ENCODE results near the gene FTO.

DNA sequence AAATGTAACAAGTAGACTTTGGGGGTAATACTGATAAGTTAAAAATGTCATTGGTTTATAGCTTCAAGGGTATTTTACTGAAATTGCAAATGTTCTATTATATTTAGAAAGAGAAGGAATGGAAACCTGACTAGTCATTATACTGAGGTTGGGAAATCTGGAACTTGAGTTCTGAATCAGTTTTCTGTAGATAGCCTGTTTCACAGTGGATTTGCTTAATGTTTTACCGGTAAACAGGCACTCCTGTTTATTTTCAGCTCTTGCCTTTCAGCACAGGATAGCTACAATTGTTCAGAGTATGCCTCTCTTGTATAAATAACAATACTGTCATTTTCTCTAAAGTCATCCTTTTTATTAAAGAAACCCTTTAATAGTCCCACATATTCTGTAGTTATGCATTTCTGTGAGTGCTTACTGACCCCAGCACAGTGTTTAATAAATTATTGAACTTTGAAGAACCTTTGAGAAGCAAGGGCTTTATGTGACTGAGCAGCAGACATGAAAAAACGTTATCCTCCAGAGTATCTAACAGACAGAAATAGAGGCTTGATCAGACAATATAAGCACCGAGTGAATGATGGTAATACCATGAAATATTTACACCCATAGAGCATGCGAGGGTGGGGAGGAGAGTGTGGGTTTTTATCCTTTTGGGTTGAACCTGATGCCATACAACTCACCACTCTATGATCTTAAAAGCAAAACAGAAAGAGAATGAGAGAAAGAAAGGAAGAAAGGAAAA is 58.2 kb downstream of the FTO start:
- TF ChIP-seq HDAC2 (CRISPR knock-in tag; IDR thresholded peaks at IDR 0.05) (no peak), YY1 (IDR thresholded peaks at IDR 0.05; ENCODE audit: insufficient read depth, insufficient replicate concordance, low read depth, low read length) (no peak), SUZ12 (IDR thresholded peaks at IDR 0.05; ENCODE audit: low read depth, low read length) (no peak), ZNF782 (CRISPR knock-in tag; IDR thresholded peaks at IDR 0.05; ENCODE audit: borderline replicate concordance) (no peak), SMARCE1 (IDR thresholded peaks at IDR 0.05; ENCODE audit: borderline replicate concordance) (no peak), NR2C2 (CRISPR knock-in tag; IDR thresholded peaks at IDR 0.05; ENCODE audit: borderline replicate concordance) (no peak), ZNF121 (CRISPR knock-in tag; IDR thresholded peaks at IDR 0.05) (no peak), HDAC6 (IDR thresholded peaks at IDR 0.05; ENCODE audit: low read depth, low read length) (no peak)
- TF ChIP-seq, protein P1, sequence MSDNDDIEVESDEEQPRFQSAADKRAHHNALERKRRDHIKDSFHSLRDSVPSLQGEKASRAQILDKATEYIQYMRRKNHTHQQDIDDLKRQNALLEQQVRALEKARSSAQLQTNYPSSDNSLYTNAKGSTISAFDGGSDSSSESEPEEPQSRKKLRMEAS (IDR thresholded peaks at IDR 0.05) = no peak
